ENCODE data around the gene LTBP1. TPM values are rescaled to one million over a fixed set of nuclear protein-coding genes. Genes with fewer than 3 reads are reported as not detected.

Gene LTBP1
- total and polyA plus RNA-seq, 10 of the 15 experiments (the other 5 are each of a cell fraction or from before 2014, with no cell fraction given), result 0.01 to 0.28 (median 0.12) TPM; not detected in 2

GRCh38 chr2:33085646-33086045, 138.9 kb downstream of the LTBP1 start (continued):
- TF ChIP-seq SREBF1 (IDR thresholded peaks at IDR 0.05; ENCODE audit: low read length) (no peak), SMAD5 (IDR thresholded peaks at IDR 0.05; ENCODE audit: low read depth) (no peak), JUNB (IDR thresholded peaks at IDR 0.05) (no peak), TARDBP (IDR thresholded peaks at IDR 0.05; ENCODE audit: borderline replicate concordance) (no peak), CBX5 (IDR thresholded peaks at IDR 0.05; ENCODE audit: low read depth) (no peak), EP300 (IDR thresholded peaks at IDR 0.05; ENCODE audit: borderline replicate concordance in 1 of 2, control insufficient read depth in 1 of 2, low read depth in 2 of 2, low read length in 2 of 2) (no peak), RAD51 (IDR thresholded peaks at IDR 0.05) (no peak), NFIC (IDR thresholded peaks at IDR 0.05; ENCODE audit: low read depth, low read length) (no peak)

- no peaks in the 10 kb centered on the region; a peak in 1 of 4 replicates for H3K27me3 ChIP-seq (replicated peaks in 1 of 2; ENCODE audit: control insufficient read depth in 2 of 2, insufficient read depth in 2 of 2, low read length in 1 of 2)
- DNase-seq (ENCODE audit: low read depth, low spot score), result no peak
- ChIA-PET CTCF (interaction anchor here (0.7 kb wide), 1 partner anchor 20 kb away, joined by 4 read pairs; no protein-coding TSS in a partner anchor), POLR2A (no interaction called here), SMC1A (ENCODE audit: uncharacterized antibody, unreplicated experiment) (interaction anchor here (0.8 to 1.3 kb wide), 2 partner anchors 79 to 153 kb away, joined by 3 read pairs; no protein-coding TSS in a partner anchor), RAD21 (ENCODE audit: unreplicated experiment) (no interaction called here)
- WGBS (ENCODE audit: insufficient coverage, insufficient replicate concordance, low lambda C conversion rate, missing lambda C conversion rate), result 41% methylated on average over 9 of the region's 9 CpGs
- no peaks in the 10 kb centered on the region for H3K4me1 ChIP-seq (ENCODE audit: control insufficient read depth, insufficient read depth, low read length)
- H3K79me2 ChIP-seq (ENCODE audit: control insufficient read depth, insufficient read depth, low read length), result no peaks in the 10 kb centered on the region
- no peak for ATAC-seq
- intact Hi-C loops (cut with micrococcal nuclease; ENCODE audit: unreplicated experiment) (no loop called here), in situ Hi-C loops (cut with MboI) (no loop called here)
- no peaks in the 10 kb centered on the region; the same call in 1 of the 3 replicates for H3K9me3 ChIP-seq (replicated peaks; ENCODE audit: control insufficient read depth, insufficient read depth, low read length)
- H3K27ac ChIP-seq (ENCODE audit: control insufficient read depth, insufficient read depth), result no peak overlapping the region
- no peak overlapping the region for H3K4me3 ChIP-seq
- H3K4me2 ChIP-seq (ENCODE audit: control insufficient read depth, insufficient read depth), result no peak overlapping the region
- H2AFZ ChIP-seq (ENCODE audit: control insufficient read depth, low read depth, low read length), result no peak overlapping the region
- no peak overlapping the region for H3K9ac ChIP-seq (ENCODE audit: control insufficient read depth, insufficient read depth, low read length)
- no peak for FAIRE-seq
- no TSS peak for BruUV-seq (replicated peaks)
- no peaks in the 10 kb centered on the region for H3K36me3 ChIP-seq (ENCODE audit: control insufficient read depth in 2 of 2, insufficient read depth in 2 of 2, low read length in 1 of 2)
- no peaks in the 10 kb centered on the region for H4K20me1 ChIP-seq (ENCODE audit: control insufficient read depth, insufficient read depth)
- TF ChIP-seq CHD1 (IDR thresholded peaks at IDR 0.05; ENCODE audit: low read depth, low read length) (no peak), ZNF687 (IDR thresholded peaks at IDR 0.05) (no peak), ATF3 (IDR thresholded peaks at IDR 0.05; ENCODE audit: borderline replicate concordance, extremely low read depth, low read depth, low read length) (no peak), MTA2 (IDR thresholded peaks at IDR 0.05; ENCODE audit: low read depth) (no peak), IRF3 (IDR thresholded peaks at IDR 0.05) (no peak), ETV6 (conservative IDR thresholded peaks at IDR 0.05 in 1 of 2, IDR thresholded peaks at IDR 0.05 in 1 of 2; ENCODE audit: borderline replicate concordance in 1 of 2, low read depth in 1 of 2) (no peak), STAT1 (conservative IDR thresholded peaks at IDR 0.05) (no peak), ATF7 (IDR thresholded peaks at IDR 0.05; ENCODE audit: low read depth) (no peak), FOXK2 (IDR thresholded peaks at IDR 0.05) (no peak), IKZF1 (conservative IDR thresholded peaks at IDR 0.05) (no peak)
Measured at GRCh38 chr2:33086400-33087015, 139.8 kb downstream of the LTBP1 start.

Measured in GM12878 (cell line).